H1 (cell line): ENCODE results near the gene GPR68. TPM values are rescaled to one million over a fixed set of nuclear protein-coding genes. Genes with fewer than 3 reads are reported as not detected.

ENCODE experiments used
- BACH1 ChIP-seq: IDR thresholded peaks from 2 replicates; pipeline ENCODE4 v1.6.1; 2012; ENCODE audit warnings: low read length, improper control_type of control experiment
- MAFK ChIP-seq: IDR thresholded peaks from 2 replicates; pipeline ENCODE4 v1.6.1; 2012; ENCODE audit warnings: low read depth, mild to moderate bottlenecking, improper control_type of control experiment, low read length
- NANOG ChIP-seq: IDR thresholded peaks from 2 replicates; pipeline ENCODE4 v1.6.1; 2011; ENCODE audit warnings: low read length, low read depth, mild to moderate bottlenecking, inconsistent platforms; ENCODE audit not compliant: insufficient read depth, poor library complexity, severe bottlenecking
- SAP30 ChIP-seq: fragments of 300-600 bp; sonication (generic); IDR thresholded peaks from 2 replicates; pipeline ENCODE4 v1.7.1; 2012; ENCODE audit warnings: low read length, moderate library complexity, mild to moderate bottlenecking, inconsistent platforms; ENCODE audit not compliant: insufficient read depth, insufficient replicate concordance
- TAF1 ChIP-seq: IDR thresholded peaks from 2 replicates; pipeline ENCODE4 v1.6.1; 2011; ENCODE audit warnings: mild to moderate bottlenecking, low read depth, low read length
- TCF12 ChIP-seq: IDR thresholded peaks from 2 replicates; pipeline ENCODE4 v1.6.1; 2011; ENCODE audit warnings: low read depth, mild to moderate bottlenecking, low read length
- ZNF274 ChIP-seq: IDR thresholded peaks from 2 replicates; pipeline ENCODE4 v1.7.0; 2012; ENCODE audit warnings: low read length, borderline replicate concordance; ENCODE audit errors: extremely low read depth
- polyA plus RNA-seq, 7 experiments: library from polyadenylated mRNA; depleted of rRNA in 3 of 7; stranded (reverse) in 5 of 7; unstranded in 2 of 7; fragments of >200 nt in 5 of 7; fragments of 200-250 nt in 2 of 7; gene quantifications; 1 replicate in 5 of 7; 2 replicates in 1 of 7; 4 replicates in 1 of 7; pipeline versions ENCODE4 v1.2.1 to v1.2.3, GENCODE V29; 2011 to 2013; ENCODE audit warnings: missing spikeins in 2 of 7, mixed read lengths in 2 of 7
- total RNA-seq: library from RNA; stranded (reverse); fragmentation: NEBNext Ultra II Directional; extraction: Animal tissue kit (Norgen Biotek cat#: 25700); gene quantifications from 2 replicates; pipeline ENCODE4 v1.2.1, GENCODE V29; 2021

Gene GPR68
- total and polyA plus RNA-seq, 2 of the 8 experiments (the other 6 are each of a cell fraction or from before 2014, with no cell fraction given): 0.22 to 0.76 TPM

DNA sequence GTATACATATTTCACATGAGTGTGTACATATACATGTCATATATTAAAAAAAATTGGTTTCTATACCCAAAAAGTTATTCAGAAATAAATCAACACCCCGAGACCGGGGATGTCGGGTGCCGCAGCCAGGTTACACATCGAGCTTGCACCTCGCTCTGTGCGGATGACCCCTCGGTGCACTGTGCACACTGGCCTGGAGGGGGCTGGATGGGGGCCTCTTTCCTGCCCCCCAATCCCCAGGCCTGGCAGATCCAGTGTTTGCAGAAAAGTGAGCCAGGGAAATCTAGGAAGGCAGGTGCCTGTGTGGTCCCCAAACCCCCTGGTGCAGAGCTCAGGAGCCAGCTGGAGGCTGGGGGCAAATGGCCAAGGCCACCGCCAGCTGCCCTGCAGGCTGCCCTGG is 27.1 kb upstream of the GPR68 start (continued):
- TF ChIP-seq MAFK: no peak
- no peak for TF ChIP-seq SAP30
- TF ChIP-seq NANOG: no peak
- TF ChIP-seq TCF12: no peak
- no peak for TF ChIP-seq BACH1
- no peak for TF ChIP-seq TAF1
- TF ChIP-seq ZNF274: no peak
- TF ChIP-seq, all 59 proteins: peak for 0
